ENCODE measurements around the gene COL1A2. TPM values are rescaled to one million over a fixed set of nuclear protein-coding genes. Genes with fewer than 3 reads are reported as not detected.

The COL1A2 gene
- polyA plus RNA-seq, 1 donor from 2014 or later = 2.5 TPM

DNA sequence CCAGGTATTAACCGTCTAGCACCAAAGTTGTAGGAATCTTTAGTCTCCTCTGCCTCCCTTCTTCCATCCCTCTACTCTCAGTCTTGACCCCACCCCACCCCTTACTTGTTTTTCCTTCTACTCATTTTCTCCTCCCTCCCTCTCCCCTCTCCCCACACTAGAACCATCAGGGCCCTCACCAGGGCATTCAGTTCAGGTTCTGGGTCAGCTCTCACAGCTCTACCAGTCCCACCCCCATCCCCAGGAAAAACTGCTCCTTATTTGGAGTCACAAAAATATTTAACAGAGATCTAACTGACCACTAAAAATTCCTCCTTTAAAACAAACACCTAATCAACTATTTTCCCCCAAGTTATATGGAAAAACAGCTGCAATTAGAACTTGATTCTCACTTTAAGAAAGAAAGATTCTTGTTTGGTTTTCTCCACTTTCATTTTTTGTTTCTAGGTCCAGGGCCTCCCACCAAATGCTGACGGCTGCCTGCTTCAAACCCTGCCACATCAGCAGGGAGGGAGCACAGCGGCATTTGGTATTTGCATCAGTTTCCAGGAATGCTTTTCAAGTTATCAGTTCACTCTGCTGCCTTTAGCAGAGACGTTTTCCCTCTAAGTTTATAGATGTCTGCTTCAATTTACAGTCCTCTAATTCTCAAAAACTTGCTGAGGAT lies 2.8 kb upstream of the COL1A2 start (continued):
- TF ChIP-seq, protein P1, sequence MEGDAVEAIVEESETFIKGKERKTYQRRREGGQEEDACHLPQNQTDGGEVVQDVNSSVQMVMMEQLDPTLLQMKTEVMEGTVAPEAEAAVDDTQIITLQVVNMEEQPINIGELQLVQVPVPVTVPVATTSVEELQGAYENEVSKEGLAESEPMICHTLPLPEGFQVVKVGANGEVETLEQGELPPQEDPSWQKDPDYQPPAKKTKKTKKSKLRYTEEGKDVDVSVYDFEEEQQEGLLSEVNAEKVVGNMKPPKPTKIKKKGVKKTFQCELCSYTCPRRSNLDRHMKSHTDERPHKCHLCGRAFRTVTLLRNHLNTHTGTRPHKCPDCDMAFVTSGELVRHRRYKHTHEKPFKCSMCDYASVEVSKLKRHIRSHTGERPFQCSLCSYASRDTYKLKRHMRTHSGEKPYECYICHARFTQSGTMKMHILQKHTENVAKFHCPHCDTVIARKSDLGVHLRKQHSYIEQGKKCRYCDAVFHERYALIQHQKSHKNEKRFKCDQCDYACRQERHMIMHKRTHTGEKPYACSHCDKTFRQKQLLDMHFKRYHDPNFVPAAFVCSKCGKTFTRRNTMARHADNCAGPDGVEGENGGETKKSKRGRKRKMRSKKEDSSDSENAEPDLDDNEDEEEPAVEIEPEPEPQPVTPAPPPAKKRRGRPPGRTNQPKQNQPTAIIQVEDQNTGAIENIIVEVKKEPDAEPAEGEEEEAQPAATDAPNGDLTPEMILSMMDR (IDR thresholded peaks at IDR 0.05; ENCODE audit: poor library complexity, severe bottlenecking) = no peak
- TF ChIP-seq POLR2AphosphoS5 (IDR thresholded peaks at IDR 0.05) (no peak), EZH2 (IDR thresholded peaks at IDR 0.05; ENCODE audit: borderline replicate concordance, insufficient read depth, low read length, poor library complexity, severe bottlenecking) (no peak)

DNA sequence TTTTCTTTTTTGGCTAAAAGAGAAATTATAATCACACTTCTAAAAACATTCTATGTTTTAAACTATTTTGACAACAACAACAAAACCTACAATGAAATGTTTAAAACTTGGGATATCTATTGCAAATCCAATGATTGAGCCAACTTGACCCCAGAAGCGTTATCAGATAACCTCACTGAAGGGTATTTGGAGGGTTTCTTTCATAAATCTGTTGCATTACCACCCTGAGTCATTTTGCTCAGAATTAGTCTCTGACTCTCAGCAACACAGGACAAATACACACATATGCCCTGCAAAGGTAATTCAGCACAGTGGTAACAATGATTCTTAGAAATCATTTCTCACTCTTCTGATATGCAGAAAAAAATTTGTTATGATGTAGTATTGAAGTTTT lies 2.3 kb upstream of the COL1A2 start:
- no peaks in the 10 kb centered on the region for H3K36me3 ChIP-seq (ENCODE audit: insufficient read depth, low read length)
- no peak overlapping the region for H3K9ac ChIP-seq (ENCODE audit: low read length)
- H3K4me2 ChIP-seq (ENCODE audit: low read length) = no peak overlapping the region
- no peaks in the 10 kb centered on the region for H3K27me3 ChIP-seq (ENCODE audit: insufficient read depth, low read depth, low read length)
- H3K9me3 ChIP-seq (ENCODE audit: low read length) = no peaks in the 10 kb centered on the region
- no peaks in the 10 kb centered on the region for H3K9me2 ChIP-seq (ENCODE audit: insufficient read depth, low read length)
- no peak for TF ChIP-seq SMC3 (conservative IDR thresholded peaks at IDR 0.05; ENCODE audit: poor library complexity)
- TF ChIP-seq TAF1 (IDR thresholded peaks at IDR 0.05; ENCODE audit: low read depth) = no peak
- no peak for TF ChIP-seq MXI1 (conservative IDR thresholded peaks at IDR 0.05; ENCODE audit: poor library complexity, severe bottlenecking)
- TF ChIP-seq, protein P1 (IDR thresholded peaks at IDR 0.05; ENCODE audit: poor library complexity, severe bottlenecking) = no peak
- TF ChIP-seq RAD21 (conservative IDR thresholded peaks at IDR 0.05) = no peak
- TF ChIP-seq EP300 (conservative IDR thresholded peaks at IDR 0.05; ENCODE audit: poor library complexity, severe bottlenecking) = no peak
- TF ChIP-seq POLR2AphosphoS5 (IDR thresholded peaks at IDR 0.05) = no peak
- TF ChIP-seq, protein P2, sequence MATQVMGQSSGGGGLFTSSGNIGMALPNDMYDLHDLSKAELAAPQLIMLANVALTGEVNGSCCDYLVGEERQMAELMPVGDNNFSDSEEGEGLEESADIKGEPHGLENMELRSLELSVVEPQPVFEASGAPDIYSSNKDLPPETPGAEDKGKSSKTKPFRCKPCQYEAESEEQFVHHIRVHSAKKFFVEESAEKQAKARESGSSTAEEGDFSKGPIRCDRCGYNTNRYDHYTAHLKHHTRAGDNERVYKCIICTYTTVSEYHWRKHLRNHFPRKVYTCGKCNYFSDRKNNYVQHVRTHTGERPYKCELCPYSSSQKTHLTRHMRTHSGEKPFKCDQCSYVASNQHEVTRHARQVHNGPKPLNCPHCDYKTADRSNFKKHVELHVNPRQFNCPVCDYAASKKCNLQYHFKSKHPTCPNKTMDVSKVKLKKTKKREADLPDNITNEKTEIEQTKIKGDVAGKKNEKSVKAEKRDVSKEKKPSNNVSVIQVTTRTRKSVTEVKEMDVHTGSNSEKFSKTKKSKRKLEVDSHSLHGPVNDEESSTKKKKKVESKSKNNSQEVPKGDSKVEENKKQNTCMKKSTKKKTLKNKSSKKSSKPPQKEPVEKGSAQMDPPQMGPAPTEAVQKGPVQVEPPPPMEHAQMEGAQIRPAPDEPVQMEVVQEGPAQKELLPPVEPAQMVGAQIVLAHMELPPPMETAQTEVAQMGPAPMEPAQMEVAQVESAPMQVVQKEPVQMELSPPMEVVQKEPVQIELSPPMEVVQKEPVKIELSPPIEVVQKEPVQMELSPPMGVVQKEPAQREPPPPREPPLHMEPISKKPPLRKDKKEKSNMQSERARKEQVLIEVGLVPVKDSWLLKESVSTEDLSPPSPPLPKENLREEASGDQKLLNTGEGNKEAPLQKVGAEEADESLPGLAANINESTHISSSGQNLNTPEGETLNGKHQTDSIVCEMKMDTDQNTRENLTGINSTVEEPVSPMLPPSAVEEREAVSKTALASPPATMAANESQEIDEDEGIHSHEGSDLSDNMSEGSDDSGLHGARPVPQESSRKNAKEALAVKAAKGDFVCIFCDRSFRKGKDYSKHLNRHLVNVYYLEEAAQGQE (IDR thresholded peaks at IDR 0.05; ENCODE audit: borderline replicate concordance) = no peak
- TF ChIP-seq EZH2 (IDR thresholded peaks at IDR 0.05; ENCODE audit: borderline replicate concordance, insufficient read depth, low read length, poor library complexity, severe bottlenecking) = no peak
- H3K27ac ChIP-seq (ENCODE audit: low read length) = no peak overlapping the region
- no peak overlapping the region for H2AFZ ChIP-seq (ENCODE audit: low read depth, low read length)
- no peaks in the 10 kb centered on the region for H3F3A ChIP-seq (ENCODE audit: insufficient read depth, low read length, poor library complexity, severe bottlenecking)
- H3K4me3 ChIP-seq (ENCODE audit: low read length) = no peak overlapping the region
- H4K20me1 ChIP-seq (ENCODE audit: insufficient read depth) = no peaks in the 10 kb centered on the region
- no peaks in the 10 kb centered on the region for H3K79me2 ChIP-seq (replicated peaks; ENCODE audit: insufficient read depth, low read length)
